ENCODE measurements around the gene DOK7. TPM values are rescaled to one million over a fixed set of nuclear protein-coding genes. Genes with fewer than 3 reads are reported as not detected.

Gene DOK7
- total RNA-seq, 4 donors from 2014 or later = 1.7 to 11.2 (median 2.6) TPM

DNA sequence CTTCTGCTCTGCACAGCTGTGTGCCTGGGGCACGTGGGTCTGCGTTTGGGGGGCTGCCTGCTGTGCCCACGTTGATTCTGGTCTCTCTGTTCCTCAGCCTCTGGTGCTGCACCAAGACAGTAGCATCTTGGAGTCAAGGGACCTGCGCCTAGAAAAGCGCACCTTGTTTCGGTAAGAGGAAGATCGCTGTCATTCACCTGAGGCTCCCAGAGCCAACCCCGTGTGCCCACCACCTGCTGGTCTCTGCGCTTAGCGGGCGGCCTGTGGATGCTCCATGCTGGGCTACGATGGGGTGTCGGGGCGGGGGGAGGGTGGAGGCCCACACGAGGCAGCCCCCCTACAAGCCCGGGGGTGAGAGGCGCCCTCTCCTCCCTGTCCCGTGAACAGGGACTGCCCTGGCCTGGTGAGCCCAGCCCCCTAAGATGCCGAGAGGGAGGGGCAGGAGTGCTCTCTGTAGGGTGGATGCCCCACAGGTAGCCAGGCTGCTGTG lies 40.3 kb upstream of the DOK7 start:
- H3K4me3 ChIP-seq = no peak overlapping the region
- DNase-seq (ENCODE audit: low spot score in 2 of 2) = no peak
- peaks cover 75% of the 10 kb centered on the region for H3K36me3 ChIP-seq
- H3K27me3 ChIP-seq = no peaks in the 10 kb centered on the region
- WGBS = 96% methylated on average over 4 of the region's 19 CpGs
- TF ChIP-seq POLR2AphosphoS5 (IDR thresholded peaks at IDR 0.05) (no peak), POLR2A (IDR thresholded peaks at IDR 0.05) (no peak), EP300 (IDR thresholded peaks at IDR 0.05) (no peak)
- TF ChIP-seq, protein P1, sequence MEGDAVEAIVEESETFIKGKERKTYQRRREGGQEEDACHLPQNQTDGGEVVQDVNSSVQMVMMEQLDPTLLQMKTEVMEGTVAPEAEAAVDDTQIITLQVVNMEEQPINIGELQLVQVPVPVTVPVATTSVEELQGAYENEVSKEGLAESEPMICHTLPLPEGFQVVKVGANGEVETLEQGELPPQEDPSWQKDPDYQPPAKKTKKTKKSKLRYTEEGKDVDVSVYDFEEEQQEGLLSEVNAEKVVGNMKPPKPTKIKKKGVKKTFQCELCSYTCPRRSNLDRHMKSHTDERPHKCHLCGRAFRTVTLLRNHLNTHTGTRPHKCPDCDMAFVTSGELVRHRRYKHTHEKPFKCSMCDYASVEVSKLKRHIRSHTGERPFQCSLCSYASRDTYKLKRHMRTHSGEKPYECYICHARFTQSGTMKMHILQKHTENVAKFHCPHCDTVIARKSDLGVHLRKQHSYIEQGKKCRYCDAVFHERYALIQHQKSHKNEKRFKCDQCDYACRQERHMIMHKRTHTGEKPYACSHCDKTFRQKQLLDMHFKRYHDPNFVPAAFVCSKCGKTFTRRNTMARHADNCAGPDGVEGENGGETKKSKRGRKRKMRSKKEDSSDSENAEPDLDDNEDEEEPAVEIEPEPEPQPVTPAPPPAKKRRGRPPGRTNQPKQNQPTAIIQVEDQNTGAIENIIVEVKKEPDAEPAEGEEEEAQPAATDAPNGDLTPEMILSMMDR (IDR thresholded peaks at IDR 0.05) = no peak
- H3K27ac ChIP-seq = no peak overlapping the region
- no peaks in the 10 kb centered on the region for H3K4me1 ChIP-seq
- no peaks in the 10 kb centered on the region for H3K9me3 ChIP-seq

DNA sequence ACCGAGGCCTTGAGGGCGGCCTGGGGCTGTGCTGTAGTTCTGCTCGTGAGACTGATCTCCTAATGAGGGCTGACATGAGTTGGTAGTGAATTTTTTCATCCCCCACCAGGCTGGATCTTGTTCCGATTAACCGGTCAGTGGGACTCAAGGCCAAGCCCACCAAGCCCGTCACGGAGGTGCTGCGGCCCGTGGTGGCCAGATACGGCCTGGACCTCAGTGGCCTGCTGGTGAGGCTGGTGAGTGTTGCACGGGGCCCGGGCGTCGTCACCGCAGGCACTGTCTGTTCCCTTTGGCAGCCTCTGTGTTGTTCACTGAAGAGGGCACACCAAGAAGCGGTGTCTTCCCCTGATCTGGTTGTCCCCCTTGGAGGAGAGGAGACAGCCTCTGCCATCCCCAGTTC lies 39.7 kb upstream of the DOK7 start:
- TF ChIP-seq POLR2A (IDR thresholded peaks at IDR 0.05) (no peak), EP300 (IDR thresholded peaks at IDR 0.05) (no peak), POLR2AphosphoS5 (IDR thresholded peaks at IDR 0.05) (no peak)
- TF ChIP-seq, protein P1 (IDR thresholded peaks at IDR 0.05) = no peak

DNA sequence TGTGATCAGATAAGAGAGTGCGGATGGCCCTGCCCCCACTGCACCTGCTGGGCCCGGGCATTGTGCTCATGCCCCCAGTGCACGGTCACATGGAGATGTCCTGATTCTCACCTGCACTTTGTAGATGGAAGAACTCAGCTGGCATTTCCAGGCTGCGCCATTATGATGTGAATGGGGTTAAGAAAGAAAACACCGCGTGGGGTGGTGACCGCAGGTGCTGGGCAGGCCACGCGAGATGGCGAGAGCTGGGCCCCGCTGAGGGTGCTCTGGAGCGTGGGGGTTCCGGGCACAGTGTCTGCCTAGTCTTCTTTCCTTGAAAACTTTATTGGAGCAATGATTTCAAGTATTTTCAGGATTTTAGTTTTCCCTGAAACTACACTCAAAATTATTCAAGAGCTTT lies 39.2 kb upstream of the DOK7 start:
- TF ChIP-seq EP300 (IDR thresholded peaks at IDR 0.05) (no peak), POLR2AphosphoS5 (IDR thresholded peaks at IDR 0.05) (no peak), POLR2A (IDR thresholded peaks at IDR 0.05) (no peak)
- TF ChIP-seq, protein P1 (IDR thresholded peaks at IDR 0.05) = no peak
- WGBS = 97% methylated on average over 13 of the region's 13 CpGs
- Histone ChIP-seq H3K4me1 (no peaks in the 10 kb centered on the region), H3K27me3 (no peaks in the 10 kb centered on the region), H3K4me3 (no peak overlapping the region), H3K27ac (no peak overlapping the region), H3K9me3 (no peaks in the 10 kb centered on the region), H3K36me3 (peaks cover 76% of the 10 kb centered on the region)
- DNase-seq (ENCODE audit: low spot score in 2 of 2) = no peak

More for the DNA sequence above, 39.7 kb upstream of the DOK7 start:
- WGBS = 100% methylated on average over 8 of the region's 16 CpGs
- no peak overlapping the region for H3K27ac ChIP-seq
- DNase-seq (ENCODE audit: low spot score in 2 of 2) = no peak
- H3K36me3 ChIP-seq = peaks cover 73% of the 10 kb centered on the region
- H3K27me3 ChIP-seq = no peaks in the 10 kb centered on the region
- no peak overlapping the region for H3K4me3 ChIP-seq
- H3K9me3 ChIP-seq = no peaks in the 10 kb centered on the region
- no peaks in the 10 kb centered on the region for H3K4me1 ChIP-seq

DNA sequence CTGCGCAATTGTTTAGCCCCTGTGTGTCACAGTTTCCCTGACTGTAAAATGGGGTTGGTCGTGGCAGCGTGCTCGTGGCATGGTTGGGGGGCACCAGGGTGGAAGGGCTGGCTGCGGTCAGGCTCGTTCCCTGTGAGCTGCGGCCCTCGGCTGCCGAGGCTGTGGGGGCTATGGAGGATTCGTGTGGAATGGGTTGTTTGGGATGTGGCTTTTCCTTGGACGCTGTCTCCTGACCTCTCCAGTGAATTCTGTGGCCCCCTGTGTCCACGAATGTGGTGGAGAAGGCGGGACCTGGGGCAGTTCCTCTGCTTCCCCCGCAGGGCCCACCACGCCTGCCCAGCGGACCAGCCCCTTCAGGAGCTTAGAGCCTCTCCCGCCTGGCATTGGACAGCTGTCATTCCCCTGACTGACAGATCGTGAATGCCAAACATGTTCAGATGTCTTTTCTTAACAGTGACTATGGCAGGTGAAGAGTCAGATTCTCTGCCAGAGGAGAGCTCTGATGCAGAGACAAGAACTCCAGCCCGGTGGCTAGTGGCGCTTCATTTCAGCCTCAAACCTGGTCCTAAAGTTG lies 38.5 kb upstream of the DOK7 start:
- no peak for DNase-seq (ENCODE audit: low spot score in 2 of 2)

DNA sequence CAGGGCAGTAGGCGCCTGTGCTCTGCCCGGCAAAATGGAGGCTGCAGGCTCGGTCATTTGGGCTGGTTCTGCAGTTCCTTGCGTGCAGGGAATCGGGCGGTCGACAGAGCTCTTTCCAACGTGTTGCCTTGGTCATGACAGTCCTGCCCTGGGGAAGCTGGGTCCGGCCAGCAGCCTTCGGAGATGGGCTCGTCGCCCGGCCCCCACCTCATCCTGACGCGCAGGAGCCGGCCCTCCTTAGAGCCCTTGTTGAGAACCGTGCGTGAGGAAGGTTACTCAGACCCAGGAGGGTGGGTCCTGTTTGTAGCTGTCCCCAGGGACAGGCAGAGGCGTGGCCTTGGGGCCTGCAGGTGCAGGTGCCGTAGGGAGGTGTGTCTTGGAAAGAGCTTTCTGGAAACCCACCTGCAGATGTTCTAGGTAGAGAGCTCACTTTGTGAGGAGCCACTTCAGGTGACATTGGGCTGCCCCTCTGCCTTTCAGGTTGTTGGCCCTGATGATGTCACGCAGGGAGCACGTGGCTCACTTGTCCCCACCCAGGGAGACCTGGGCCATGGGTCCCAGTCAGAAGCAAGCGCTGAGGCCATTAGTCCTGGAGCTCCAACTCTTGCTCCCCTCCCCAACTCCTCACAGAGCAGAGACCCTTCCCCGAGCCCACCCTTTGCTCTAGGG lies 36.5 kb upstream of the DOK7 start:
- TF ChIP-seq EP300 (IDR thresholded peaks at IDR 0.05) = no peak
- no peak for TF ChIP-seq POLR2A (IDR thresholded peaks at IDR 0.05)
- no peak for TF ChIP-seq POLR2AphosphoS5 (IDR thresholded peaks at IDR 0.05)
- TF ChIP-seq, protein P1 (IDR thresholded peaks at IDR 0.05) = no peak
- Histone ChIP-seq H3K9me3 (no peaks in the 10 kb centered on the region), H3K36me3 (peaks cover 87% of the 10 kb centered on the region), H3K27ac (no peak overlapping the region), H3K4me1 (no peaks in the 10 kb centered on the region), H3K4me3 (no peak overlapping the region), H3K27me3 (no peaks in the 10 kb centered on the region)
- 87% methylated on average over 15 of the region's 24 CpGs for WGBS
- no peak for DNase-seq (ENCODE audit: low spot score in 2 of 2)

More for the DNA sequence above, 38.5 kb upstream of the DOK7 start:
- Histone ChIP-seq H3K4me1 (no peaks in the 10 kb centered on the region), H3K4me3 (no peak overlapping the region), H3K9me3 (no peaks in the 10 kb centered on the region), H3K36me3 (peaks cover 80% of the 10 kb centered on the region), H3K27ac (no peak overlapping the region), H3K27me3 (no peaks in the 10 kb centered on the region)
- TF ChIP-seq POLR2AphosphoS5 (IDR thresholded peaks at IDR 0.05) = no peak
- TF ChIP-seq EP300 (IDR thresholded peaks at IDR 0.05) = no peak
- TF ChIP-seq, protein P1 (IDR thresholded peaks at IDR 0.05) = no peak
- no peak for TF ChIP-seq POLR2A (IDR thresholded peaks at IDR 0.05)
- WGBS = 94% methylated on average over 18 of the region's 20 CpGs
